AG04449 (cell line): ENCODE data around the gene TSPAN32.

Source experiments
- CTCF ChIA-PET: fragments of 350-600 bp; formaldehyde crosslinking; extraction: SDS; loops from one replicate; lab custom pipeline; 2021; ENCODE audit warnings: antibody characterized with exemption; lab: Yijun Ruan, JAX
- POLR2A ChIA-PET: fragments of 400-600, 350-600 bp; formaldehyde crosslinking; extraction: SDS; loops from one replicate; lab custom pipeline; 2020; ENCODE audit warnings: antibody characterized with exemption, inconsistent platforms; lab: Yijun Ruan, JAX
- DNase-seq: peaks from one replicate; pipeline ENCODE4 v3.0.0-alpha.2; 2010; ENCODE audit warnings: low read depth, low spot score
- H3K4me3 ChIP-seq: 2 replicates; pipeline ENCODE4 v1.5.1; 2011; ENCODE audit warnings: low read depth, mild to moderate bottlenecking, control low read depth, low read length
- TF ChIP-seq, protein P1 (sequence below): IDR thresholded peaks from one replicate; pipeline ENCODE4 v1.5.1; 2011; ENCODE audit warnings: mild to moderate bottlenecking, moderate library complexity, low read length, control low read depth, inconsistent platforms; ENCODE audit not compliant: insufficient read depth; ENCODE audit errors: missing control alignments

TSPAN32 gene

DNA sequence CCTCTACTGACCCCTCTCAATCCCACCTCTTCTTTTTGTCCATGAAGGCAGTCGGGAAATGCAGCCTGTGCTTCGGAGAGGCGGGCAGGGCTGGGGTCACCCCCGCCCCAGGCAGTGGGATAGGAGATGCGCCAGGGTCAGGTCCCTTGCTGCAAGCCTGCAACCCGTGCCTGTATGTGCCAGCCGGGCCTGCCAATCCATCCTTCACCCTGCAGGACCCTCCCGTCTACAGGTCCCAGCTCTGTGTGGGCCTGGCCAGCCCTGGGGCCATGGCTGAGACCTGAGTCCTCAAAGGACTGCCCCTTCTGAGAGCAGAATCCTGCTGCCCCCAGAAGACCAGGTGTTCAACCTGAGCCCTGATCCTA, 42.4 kb upstream of the TSPAN32 start:
- ChIA-PET CTCF (no interaction called here), POLR2A (no interaction called here)
- no peak overlapping the region for H3K4me3 ChIP-seq
- DNase-seq: no peak
- TF ChIP-seq, protein P1, sequence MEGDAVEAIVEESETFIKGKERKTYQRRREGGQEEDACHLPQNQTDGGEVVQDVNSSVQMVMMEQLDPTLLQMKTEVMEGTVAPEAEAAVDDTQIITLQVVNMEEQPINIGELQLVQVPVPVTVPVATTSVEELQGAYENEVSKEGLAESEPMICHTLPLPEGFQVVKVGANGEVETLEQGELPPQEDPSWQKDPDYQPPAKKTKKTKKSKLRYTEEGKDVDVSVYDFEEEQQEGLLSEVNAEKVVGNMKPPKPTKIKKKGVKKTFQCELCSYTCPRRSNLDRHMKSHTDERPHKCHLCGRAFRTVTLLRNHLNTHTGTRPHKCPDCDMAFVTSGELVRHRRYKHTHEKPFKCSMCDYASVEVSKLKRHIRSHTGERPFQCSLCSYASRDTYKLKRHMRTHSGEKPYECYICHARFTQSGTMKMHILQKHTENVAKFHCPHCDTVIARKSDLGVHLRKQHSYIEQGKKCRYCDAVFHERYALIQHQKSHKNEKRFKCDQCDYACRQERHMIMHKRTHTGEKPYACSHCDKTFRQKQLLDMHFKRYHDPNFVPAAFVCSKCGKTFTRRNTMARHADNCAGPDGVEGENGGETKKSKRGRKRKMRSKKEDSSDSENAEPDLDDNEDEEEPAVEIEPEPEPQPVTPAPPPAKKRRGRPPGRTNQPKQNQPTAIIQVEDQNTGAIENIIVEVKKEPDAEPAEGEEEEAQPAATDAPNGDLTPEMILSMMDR: no peak

DNA sequence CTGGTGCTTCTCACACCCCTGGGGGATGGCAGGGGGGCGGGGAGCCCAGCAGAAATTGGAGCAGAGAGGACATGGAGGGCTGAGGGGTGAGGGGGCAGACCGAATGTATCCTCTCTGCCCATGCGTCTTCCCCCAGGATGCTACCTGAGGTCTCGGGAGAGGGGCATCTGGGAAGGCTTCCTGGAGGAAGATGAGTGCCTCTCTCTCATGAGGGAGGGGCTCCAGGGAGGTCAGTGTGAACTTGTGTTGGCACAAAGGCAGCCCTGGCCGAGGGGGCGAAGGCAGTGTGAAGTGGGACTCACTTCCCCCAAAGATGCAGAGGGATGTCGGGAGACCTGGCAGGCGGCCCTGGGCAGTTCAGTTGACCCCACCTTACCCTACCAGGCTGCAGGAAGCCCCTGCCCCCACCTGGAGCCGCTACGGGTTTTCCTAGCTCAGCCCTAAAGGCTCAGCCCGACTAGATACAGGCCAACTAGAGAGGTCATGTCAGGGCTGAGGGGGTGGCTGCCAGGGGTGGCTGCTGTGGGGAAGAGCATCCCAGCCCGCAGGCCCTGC, 41.8 kb upstream of the TSPAN32 start:
- ChIA-PET POLR2A (no interaction called here), CTCF (no interaction called here)

DNA sequence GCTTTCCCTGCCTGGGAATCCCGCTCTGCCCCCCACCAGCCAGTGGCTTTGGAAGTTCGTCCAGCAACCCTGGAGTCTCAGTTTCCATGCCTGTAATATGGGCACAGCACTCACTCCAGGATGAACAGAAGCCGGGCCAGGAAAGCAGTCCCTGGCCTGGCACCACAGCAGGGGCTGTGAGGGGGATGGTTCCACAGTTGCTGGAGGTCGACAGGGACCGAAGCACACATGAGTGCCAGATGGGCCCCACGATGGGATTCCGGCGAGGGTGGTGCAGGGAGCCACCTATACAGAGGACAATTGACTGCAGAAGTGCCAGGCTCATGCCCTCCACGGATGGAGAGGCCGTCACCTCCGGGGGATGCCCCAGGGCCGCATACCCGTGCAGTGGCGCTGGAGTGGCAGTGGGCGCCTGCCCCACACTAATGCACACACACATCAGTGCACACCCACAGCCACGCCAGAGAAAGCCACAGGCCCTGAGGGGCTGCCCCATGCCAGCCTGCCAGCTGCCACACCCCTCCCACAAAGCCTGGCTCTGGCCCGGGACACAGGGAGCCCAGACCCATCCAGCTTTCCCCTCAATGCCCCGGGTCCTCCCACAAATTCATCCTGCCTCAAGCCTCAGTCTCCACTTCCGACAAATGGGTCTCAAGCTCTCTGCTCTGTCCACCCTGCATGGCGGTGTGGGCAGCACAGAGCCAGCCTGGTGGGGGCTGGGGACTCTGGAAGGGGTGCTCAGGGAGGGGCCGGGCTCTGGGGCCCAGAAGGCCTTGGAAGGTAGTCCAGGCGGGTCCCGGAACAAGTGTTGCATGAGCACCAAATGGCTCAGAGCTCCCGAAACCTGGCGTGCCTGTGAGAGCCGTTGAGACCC, 41.1 kb upstream of the TSPAN32 start:
- no peak for DNase-seq

More for the DNA sequence above, 41.8 kb upstream of the TSPAN32 start:
- DNase-seq: no peak
- H3K4me3 ChIP-seq: no peak overlapping the region
- TF ChIP-seq, protein P1: no peak

DNA sequence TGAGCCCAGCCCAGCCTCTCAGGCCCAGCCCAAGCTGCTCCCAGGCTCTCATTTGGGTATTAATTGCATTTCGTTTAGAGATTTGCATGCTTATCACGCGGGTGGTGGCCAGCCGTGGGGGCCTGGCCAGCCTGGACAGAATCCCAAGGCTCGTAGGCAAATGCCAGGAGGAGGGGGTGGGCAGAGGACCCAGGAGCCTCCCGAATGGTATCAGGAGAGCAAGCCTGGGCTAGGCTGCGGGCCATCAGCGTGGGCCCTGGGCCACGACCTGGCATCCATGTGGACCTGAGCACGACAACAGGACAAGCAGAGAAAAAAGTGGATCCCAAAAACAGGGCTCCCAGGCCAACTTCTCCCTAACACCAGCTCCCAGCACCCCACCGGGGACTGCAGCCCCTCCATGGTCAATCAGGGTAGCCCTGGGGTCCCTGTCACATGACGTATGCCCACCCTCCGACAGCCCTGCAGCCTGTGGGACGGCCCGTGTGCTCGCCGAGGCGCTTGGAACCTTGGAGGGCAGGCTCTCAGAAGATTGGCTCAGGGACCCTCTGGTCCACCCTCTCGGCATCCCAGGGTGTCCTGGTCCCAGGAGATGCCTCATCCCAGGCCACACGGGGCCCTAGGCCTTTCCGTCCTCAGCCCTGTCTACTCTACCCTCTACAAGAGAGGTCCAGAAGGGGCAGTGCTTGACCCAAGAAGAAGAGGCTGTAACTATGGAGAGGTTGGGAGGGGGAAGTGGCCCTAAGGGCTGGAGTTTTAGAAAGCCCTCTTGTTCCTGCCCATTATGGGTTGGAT, 40.2 kb upstream of the TSPAN32 start:
- no peak overlapping the region for H3K4me3 ChIP-seq
- DNase-seq: no peak
- CTCF ChIA-PET: no interaction called here
- TF ChIP-seq, protein P1: no peak
- POLR2A ChIA-PET: no interaction called here

More for the DNA sequence above, 41.1 kb upstream of the TSPAN32 start:
- TF ChIP-seq, protein P1: no peak
- CTCF ChIA-PET: no interaction called here
- H3K4me3 ChIP-seq: no peak overlapping the region
- POLR2A ChIA-PET: no interaction called here

DNA sequence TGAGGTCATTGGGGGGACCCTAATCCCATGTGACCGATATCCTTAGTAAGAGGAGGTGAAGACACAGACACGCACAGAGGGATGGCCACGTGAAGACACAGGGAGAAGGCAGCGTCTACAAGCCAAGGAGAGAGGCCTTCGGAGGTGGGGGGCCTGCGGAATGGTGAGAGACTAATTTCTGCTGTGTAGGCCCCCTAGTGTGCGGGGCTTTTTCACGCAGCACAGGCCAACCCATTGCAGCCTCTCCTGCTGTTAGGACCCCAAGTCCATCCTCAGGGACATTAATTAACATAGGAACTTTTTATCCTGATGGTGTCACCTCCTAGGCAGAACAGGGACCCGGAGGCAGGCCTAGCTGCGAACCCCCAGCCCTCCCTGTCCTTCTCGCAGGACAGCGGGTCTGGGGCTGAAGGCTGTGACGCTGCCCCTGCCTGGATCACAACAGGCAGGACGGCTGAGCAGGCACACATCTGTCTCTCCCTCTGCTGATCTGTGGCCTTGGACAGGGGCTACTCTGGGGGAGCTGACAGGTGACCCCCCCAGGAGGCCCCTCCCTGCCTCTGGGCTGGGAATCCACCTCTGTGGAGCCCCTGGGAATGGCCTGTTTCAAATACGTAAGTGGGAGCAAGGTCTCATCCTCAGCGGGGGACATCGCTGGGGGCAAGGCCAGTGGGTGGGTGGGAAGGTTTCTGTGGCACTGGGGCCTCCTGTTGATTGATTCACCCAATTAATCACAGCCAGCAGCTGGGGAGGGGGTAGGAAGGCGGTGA, 39.3 kb upstream of the TSPAN32 start:
- ChIA-PET CTCF (no interaction called here), POLR2A (no interaction called here)
- DNase-seq: no peak
- H3K4me3 ChIP-seq: no peak overlapping the region
- TF ChIP-seq, protein P1: no peak
